DND-41 (cell line): Measurements from ENCODE around the gene NLRP9.
"Not testable (repeated sequence)": the region's sequence is repeated elsewhere in the genome, so short reads cannot be mapped to it uniquely, and the experiment has no call there.

Source experiments
- ATAC-seq: fragments of 200-7000 bp; cut with Tn5 transposase; 3 replicates; pipeline ENCODE4 v1.9.1; 2021; ENCODE audit warnings: low read depth; ENCODE audit not compliant: insufficient read depth
- DNase-seq: peaks from one replicate; pipeline ENCODE4 v3.0.0-alpha.2; 2020
- H2AFZ ChIP-seq: 2 replicates; pipeline ENCODE4 v1.6.0; 2012; ENCODE audit warnings: low read depth, low read length
- H3K27ac ChIP-seq: 2 replicates; pipeline ENCODE4 v1.5.1; 2012; ENCODE audit warnings: low read length, inconsistent platforms
- H3K27me3 ChIP-seq: fragments of 200-600 bp; sonication (generic); 2 replicates; pipeline ENCODE4 v1.6.0; 2012; ENCODE audit warnings: low read length, mild to moderate bottlenecking, inconsistent platforms; ENCODE audit not compliant: insufficient read depth, poor library complexity
- H3K36me3 ChIP-seq: 2 replicates; pipeline ENCODE4 v1.5.1; 2012; ENCODE audit warnings: low read length, inconsistent platforms; ENCODE audit not compliant: insufficient read depth
- H3K4me1 ChIP-seq: 2 replicates; pipeline ENCODE4 v1.5.1; 2012; ENCODE audit warnings: mild to moderate bottlenecking, low read length; ENCODE audit not compliant: insufficient read depth
- H3K4me2 ChIP-seq: 2 replicates; pipeline ENCODE4 v1.6.0; 2012; ENCODE audit warnings: mild to moderate bottlenecking, moderate library complexity, low read length, inconsistent platforms; ENCODE audit not compliant: insufficient read depth
- H3K4me3 ChIP-seq, 2 experiments: fragments of 200-600 bp in 1 of 2; shearing (Covaris generic) in 1 of 2; 2 replicates each; pipeline ENCODE4 v1.5.1; 2012 to 2016; ENCODE audit warnings: inconsistent platforms in 2 of 2, low read length in 2 of 2, mild to moderate bottlenecking in 2 of 2, low read depth in 1 of 2, moderate library complexity in 1 of 2
- H3K79me2 ChIP-seq: 2 replicates; pipeline ENCODE4 v1.6.0; 2012; ENCODE audit warnings: low read length, inconsistent platforms; ENCODE audit not compliant: insufficient read depth
- H3K9ac ChIP-seq: 2 replicates; pipeline ENCODE4 v1.6.0; 2012; ENCODE audit warnings: low read depth, mild to moderate bottlenecking, inconsistent platforms, low read length, moderate library complexity
- H3K9me3 ChIP-seq: 2 replicates; pipeline ENCODE4 v1.5.1; 2012; ENCODE audit warnings: low read length, moderate library complexity, mild to moderate bottlenecking, inconsistent platforms; ENCODE audit not compliant: insufficient read depth, severe bottlenecking
- H4K20me1 ChIP-seq: 2 replicates; pipeline ENCODE4 v1.6.0; 2012; ENCODE audit warnings: low read length; ENCODE audit not compliant: insufficient read depth
- CTCF ChIP-seq: IDR thresholded peaks from 2 replicates; pipeline ENCODE4 v1.5.1; 2012; ENCODE audit warnings: borderline replicate concordance, low read length, moderate library complexity, mild to moderate bottlenecking; ENCODE audit not compliant: poor library complexity, severe bottlenecking; ENCODE audit errors: extremely low read depth
- EZH2 ChIP-seq: IDR thresholded peaks from 3 replicates; pipeline ENCODE4 v1.6.1; 2012; ENCODE audit warnings: borderline replicate concordance, low read depth, mild to moderate bottlenecking, moderate library complexity, low read length, inconsistent platforms; ENCODE audit not compliant: severe bottlenecking

Gene NLRP9

DNA sequence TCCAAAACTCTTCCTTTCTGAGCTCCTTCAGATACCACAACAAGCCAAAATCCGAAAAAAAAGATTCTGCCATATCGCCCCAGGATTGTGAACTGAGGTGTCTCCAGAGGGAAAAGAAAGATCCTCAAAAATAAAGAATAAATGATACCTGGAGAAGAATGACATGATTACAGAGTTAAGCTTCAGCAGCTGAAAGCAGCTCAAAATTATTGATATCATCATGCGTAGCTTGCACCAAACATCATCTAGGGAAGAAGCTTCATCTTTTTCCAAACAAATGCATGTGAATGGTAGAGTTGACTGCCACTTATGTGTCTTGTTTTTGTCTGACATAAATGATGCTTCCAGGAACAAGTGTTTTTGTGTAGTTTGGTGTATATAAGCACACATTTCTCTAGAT lies at the start of gene NLRP9:
Gene NLRP9, minus strand, starts transcription at position 101 of the 400 bp plus-strand sequence. Its CDS starts 28 bp downstream, at position 73.
- H3K27ac ChIP-seq, result no peak within 1 kb of the TSS
- no peak within 1 kb of the TSS for H3K9ac ChIP-seq
- no peaks in the 10 kb centered on the region for H3K27me3 ChIP-seq
- DNase-seq (no peak), ATAC-seq (no peak)
- no peak within 1 kb of the TSS for H3K4me3 ChIP-seq
- no peaks in the 10 kb centered on the region for H3K4me1 ChIP-seq
- no peak within 1 kb of the TSS for H3K4me2 ChIP-seq
- no peaks in the 10 kb centered on the region for H4K20me1 ChIP-seq
- H3K79me2 ChIP-seq, result no peaks in the 10 kb centered on the region
- no peak within 1 kb of the TSS for H2AFZ ChIP-seq
- no peak for TF ChIP-seq EZH2
- TF ChIP-seq CTCF, result no peak
- H3K36me3 ChIP-seq, result no peaks in the 10 kb centered on the region
- H3K9me3 ChIP-seq, result no peaks in the 10 kb centered on the region

DNA sequence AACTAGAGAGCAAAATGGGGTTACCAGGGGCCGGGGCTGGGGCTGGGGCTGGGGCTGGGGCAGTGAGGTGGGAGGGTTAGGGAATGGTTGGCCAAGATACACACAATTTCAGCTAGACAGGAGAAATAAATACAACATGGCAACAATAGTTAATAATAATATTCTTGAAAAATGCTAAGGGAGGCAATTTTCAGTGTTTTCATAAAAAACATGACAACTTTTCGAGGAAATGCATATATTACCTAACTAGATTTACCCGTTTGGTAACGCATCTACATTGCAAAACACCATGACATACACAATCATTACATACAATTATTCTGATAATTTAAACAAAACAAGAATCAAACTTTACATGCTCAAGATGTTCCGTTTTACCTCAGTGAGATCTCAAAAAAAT lies 42.9 kb upstream of the NLRP9 start:
- no peak for ATAC-seq
- no peak overlapping the region for H3K9ac ChIP-seq
- H3K9me3 ChIP-seq, result no peaks in the 10 kb centered on the region
- H3K27ac ChIP-seq, result no peak overlapping the region
- H3K79me2 ChIP-seq, result no peaks in the 10 kb centered on the region
- no peaks in the 10 kb centered on the region for H4K20me1 ChIP-seq
- H3K27me3 ChIP-seq, result no peaks in the 10 kb centered on the region
- no peak overlapping the region for H2AFZ ChIP-seq
- no peaks in the 10 kb centered on the region for H3K4me1 ChIP-seq
- no peak for TF ChIP-seq CTCF
- TF ChIP-seq EZH2, result no peak
- H3K4me2 ChIP-seq, result no peak overlapping the region
- no peaks in the 10 kb centered on the region for H3K36me3 ChIP-seq
- no peak overlapping the region for H3K4me3 ChIP-seq
- no peak for DNase-seq

GRCh38 chr19:55778331-55778730 lies 40.1 kb upstream of the NLRP9 start:
- Histone ChIP-seq H3K27ac (no peak overlapping the region), H3K4me1 (no peaks in the 10 kb centered on the region), H3K79me2 (no peaks in the 10 kb centered on the region), H3K27me3 (no peaks in the 10 kb centered on the region), H3K36me3 (no peaks in the 10 kb centered on the region), H4K20me1 (no peaks in the 10 kb centered on the region), H3K9ac (no peak overlapping the region), H3K4me2 (no peak overlapping the region), H2AFZ (no peak overlapping the region), H3K4me3 (no peak overlapping the region), H3K9me3 (no peaks in the 10 kb centered on the region)
- TF ChIP-seq CTCF (no peak), EZH2 (no peak)
- DNase-seq, result no peak
- no peak for ATAC-seq

DNA sequence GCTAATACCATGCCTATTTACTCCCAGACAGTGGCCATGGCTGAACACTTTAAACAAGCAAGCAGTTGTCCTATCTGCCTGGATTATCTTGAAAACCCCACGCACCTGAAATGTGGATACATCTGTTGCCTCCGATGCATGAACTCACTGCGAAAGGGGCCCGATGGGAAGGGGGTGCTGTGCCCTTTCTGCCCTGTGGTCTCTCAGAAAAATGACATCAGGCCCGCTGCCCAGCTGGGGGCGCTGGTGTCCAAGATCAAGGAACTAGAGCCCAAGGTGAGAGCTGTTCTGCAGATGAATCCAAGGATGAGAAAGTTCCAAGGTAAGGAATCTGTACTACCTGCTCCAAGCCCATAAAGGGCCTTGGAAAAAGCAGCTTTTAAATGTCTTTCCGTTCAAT lies 39.3 kb upstream of the NLRP9 start:
- Histone ChIP-seq H4K20me1 (no peaks in the 10 kb centered on the region), H3K27me3 (no peaks in the 10 kb centered on the region), H3K27ac (no peak overlapping the region), H3K4me3 (no peak overlapping the region), H3K36me3 (no peaks in the 10 kb centered on the region), H2AFZ (no peak overlapping the region), H3K4me2 (no peak overlapping the region), H3K9ac (no peak overlapping the region), H3K79me2 (no peaks in the 10 kb centered on the region), H3K4me1 (no peaks in the 10 kb centered on the region), H3K9me3 (no peaks in the 10 kb centered on the region)
- TF ChIP-seq CTCF, result peak; percentile 40
- no peak for TF ChIP-seq EZH2
- peak; percentile 10 for DNase-seq
- no peak for ATAC-seq

GRCh38 chr19:55769632-55770031 lies 31.4 kb upstream of the NLRP9 start:
- H3K27me3 ChIP-seq, ATAC-seq: not testable (repeated sequence)

More at GRCh38 chr19:55769632-55770031, 31.4 kb upstream of the NLRP9 start:
- H2AFZ ChIP-seq, H3K4me1 ChIP-seq, H3K27ac ChIP-seq, H4K20me1 ChIP-seq, H3K9me3 ChIP-seq, H3K4me3 ChIP-seq, H3K4me2 ChIP-seq, DNase-seq, H3K36me3 ChIP-seq, H3K79me2 ChIP-seq, H3K9ac ChIP-seq: not testable (repeated sequence)
